Stimulated activated CD4-positive, alpha-beta T cell treated with anti-CD3 and anti-CD28 coated beads, Interleukin-15, amount 100 ng/mL, for 24 hours (primary cell): ENCODE results near the gene ADAMTS10.
"Not testable (repeated sequence)": the region's sequence is repeated elsewhere in the genome, so short reads cannot be mapped to it uniquely, and the experiment has no call there.

Experiments
- DNase-seq: peaks from one replicate; pipeline ENCODE4 v3.0.0-alpha.2; 2020

Gene ADAMTS10

DNA sequence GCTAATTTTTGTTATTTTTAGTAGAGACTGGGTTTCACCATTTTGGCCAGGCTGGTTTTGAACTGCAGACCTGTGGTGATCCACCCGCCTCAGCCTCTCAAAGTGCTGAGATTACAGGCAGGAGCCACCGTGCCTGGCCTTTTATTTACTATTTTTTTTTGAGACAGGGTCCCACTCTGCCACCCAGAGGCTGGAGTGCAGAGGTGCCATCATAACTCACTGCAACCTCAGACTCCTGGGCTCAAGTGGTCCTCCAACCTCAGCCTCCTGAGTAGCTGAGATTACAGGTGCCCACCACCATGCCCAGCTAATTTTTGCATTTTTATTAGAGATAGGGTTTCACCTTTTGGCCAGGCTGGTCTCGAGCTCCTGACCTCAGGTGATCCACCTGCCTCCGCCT, 12.4 kb upstream of the ADAMTS10 start:
- not testable (repeated sequence) for DNase-seq

DNA sequence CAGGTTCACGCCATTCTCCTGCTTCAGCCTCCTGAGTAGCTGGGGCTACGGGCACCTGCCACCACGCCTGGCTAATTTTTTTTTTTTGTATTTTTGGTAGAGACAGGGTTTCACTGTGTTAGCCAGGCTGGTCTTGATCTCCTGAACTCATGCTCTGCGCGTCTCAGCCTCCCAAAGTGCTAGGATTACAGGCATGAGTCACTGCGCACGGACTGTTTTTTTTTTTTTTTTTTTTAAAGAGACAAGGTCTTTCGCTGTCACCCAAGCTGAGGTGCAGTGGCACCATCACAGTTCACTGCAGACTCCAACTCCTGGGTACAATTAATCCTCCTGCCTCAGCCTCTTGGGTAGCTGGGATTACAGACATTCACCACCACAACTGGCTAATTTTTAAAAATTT, 8.2 kb upstream of the ADAMTS10 start:
- no peak for DNase-seq

DNA sequence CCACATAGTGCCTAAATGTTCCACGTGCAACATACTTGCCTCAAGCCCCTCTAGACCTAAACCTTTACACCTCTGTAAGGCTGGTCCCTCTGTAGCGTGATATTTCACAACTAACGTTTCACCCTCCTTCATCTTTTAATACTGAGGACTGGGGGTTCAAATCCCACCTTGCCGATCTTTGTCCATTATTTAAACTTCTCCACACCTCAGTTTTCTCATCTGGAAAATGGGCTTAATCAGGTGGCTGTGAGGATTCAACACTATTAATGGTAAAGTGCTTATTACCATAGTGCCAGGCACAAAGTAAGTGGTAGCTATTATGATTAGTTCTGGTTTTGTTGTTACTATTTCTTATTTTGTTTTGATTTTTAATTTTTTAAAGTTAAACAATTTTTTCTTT, 7.5 kb upstream of the ADAMTS10 start:
- DNase-seq: no peak

DNA sequence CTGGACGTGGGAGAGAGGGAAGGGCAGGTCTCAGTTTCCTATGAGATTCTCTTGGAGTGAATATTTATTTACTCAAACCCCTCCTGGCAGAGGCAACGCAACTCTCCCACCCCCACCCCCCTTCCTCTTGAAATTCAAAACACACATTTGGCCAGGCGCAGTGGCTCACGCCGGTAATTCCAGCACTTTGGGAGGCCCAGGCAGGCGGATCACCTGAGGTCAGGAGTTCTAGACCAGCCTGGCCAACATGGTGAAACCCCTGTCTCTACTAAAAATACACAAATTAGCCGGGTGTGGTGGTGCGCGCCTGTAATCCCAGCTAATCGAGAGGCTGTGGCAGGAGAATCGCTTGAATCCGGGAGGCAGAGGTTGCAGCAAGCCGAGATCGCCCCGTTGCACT, 6.8 kb upstream of the ADAMTS10 start:
- not testable (repeated sequence) for DNase-seq

DNA sequence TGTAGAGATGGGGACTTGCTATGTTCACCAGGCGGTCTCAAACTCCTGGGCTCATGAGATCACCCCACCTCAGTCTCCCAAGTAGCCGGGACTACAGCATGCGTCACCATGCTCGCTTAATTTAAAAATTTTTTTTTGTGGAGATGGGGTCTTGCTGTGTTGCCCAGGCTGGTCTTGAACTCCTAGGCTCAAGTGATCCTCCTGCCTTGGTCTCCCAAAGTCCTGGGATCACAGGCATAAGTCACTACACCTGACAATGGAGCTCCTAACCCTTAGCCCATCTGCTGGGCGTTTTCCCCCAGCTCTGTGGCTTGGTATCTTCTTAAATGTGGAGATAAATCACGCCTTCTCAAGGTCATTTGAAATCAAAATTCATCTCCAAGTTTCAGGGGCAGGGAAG, 6.3 kb upstream of the ADAMTS10 start:
- DNase-seq: no peak

DNA sequence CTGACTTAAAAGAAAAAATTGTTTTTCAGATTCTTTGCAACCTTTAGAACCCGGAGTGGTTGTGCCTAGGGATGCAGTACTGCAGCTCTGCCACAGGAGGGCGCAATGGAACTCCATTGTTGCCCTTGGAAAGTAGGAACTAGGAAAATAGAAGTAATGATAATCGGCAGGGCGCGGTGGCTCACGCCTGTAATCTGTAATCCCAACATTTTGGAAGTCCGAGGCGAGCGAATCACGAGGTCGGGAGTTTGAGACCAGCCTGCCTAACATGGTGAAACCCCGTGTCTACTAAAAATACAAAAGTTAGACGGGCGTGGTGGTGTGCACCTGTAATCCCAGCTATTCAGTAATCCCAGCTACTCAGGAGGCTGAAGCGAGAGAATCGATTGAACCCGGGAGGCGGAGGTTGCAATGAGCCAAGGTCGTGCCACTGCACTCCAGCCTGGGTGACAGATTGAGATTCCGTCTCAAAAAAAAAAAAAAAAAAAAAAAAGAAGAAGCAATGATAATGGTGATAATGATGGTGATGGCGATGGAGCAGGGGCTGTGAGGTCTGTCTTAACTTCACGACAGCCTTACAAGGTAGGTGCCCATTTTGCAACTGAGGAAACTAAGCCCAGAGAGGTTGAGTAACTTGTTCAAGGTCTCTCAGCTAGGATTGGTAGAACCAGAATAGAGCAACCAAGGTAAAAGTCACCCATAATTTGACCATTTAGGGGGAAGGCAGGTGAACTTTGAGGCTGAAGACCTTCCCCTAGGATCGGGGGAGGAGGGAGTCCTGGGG, 5.5 kb upstream of the ADAMTS10 start:
- DNase-seq: peak; percentile 69

DNA sequence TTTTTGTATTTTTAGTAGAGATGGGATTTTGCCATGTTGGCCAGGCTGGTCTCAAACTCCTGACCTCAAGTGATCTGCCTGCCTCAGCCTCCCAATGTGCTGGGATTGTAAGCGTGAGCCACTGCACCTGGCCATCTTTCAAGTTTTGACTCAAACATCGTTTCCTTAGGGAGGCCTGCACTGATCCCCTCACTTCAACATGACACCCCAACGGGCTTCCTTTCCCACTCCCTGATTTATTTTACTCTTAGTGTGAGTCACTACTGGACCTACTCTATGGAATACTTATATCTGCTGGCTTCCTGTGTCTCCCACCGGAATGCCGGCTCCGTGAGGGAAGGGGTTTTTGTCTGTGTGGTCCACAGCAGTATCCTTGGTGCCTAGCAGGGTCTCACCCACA, 4.5 kb upstream of the ADAMTS10 start:
- no peak for DNase-seq

DNA sequence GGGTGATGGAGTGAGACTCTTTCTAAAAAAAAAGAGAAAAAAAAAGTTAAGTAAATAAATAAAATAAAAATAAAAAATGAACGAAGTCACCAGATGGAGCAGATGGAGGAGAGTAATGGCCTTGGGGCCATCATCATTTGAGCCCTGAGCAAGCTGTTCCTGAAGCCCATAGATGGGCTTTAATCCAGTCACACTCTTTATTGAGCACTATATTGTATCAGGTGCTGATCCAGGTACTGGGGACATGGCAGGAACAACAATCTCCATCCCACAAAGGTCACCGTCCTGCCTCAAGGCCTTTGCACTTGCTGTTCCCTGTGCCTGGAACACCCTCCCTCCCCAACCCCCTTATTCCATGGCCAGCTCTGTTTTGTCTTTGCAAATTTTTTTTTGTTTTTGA, 3.9 kb upstream of the ADAMTS10 start:
- DNase-seq: no peak

DNA sequence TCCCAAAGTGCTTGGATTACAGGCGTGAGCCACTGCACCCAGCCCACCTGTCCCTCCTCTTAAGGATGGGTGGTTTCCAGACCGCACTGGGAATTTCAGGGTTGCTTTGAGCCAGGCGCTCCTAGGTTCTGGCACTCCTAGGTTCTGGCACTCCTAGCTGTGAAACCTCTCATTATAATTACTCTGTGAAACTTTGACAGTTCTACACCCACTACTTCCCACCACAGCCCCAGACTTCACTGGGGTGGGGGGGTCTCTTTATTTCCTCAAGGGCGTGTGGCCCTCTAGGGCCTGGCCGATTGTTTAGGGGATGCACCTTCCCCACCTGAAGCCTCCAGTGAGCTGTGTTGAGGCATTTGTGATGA, 2.3 kb upstream of the ADAMTS10 start:
- DNase-seq: no peak

DNA sequence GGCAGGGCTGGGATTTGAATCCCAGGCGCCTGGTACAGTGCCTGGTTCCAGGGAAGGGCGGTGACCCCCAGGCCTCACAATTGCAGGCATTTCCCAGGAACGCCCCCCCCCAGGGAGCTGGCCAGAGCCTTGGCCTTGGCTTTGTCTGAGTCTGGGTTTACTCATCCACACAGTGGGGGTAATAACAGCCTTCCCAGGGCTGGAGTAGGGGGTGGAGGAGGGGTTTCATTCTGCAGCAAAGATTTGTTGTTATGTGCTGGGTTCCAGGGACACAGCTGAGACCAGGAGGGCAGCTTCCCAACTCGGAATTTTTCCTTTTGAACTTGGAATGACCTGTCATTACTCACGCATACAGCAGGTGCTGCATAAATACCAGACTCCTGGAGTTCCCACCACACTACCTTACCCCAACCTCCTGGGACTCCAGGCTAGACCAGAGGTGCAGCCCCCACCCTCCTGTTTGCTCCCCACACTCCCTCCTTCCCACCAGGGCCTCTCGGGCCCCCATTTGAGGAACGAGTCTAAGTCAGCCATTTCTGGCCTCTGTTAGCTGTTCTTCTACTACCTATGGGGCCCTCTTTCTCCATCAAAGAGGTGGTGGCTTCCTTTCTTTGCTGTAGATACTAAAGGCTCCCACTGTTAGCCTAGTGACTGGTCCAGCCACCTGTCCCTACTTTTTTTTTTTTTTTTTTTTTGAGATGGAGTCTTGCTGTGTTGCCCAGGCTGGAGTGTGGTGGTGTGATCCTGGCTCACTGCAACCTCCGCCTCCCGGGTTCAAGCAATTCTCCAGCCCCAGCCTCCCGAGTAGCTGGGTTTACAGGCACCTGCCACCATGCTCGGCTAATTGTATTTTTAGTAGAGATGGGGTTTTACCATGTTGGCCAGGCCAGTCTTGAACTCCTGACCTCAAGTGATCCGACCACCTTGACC, 1.6 kb upstream of the ADAMTS10 start:
- DNase-seq: no peak

DNA sequence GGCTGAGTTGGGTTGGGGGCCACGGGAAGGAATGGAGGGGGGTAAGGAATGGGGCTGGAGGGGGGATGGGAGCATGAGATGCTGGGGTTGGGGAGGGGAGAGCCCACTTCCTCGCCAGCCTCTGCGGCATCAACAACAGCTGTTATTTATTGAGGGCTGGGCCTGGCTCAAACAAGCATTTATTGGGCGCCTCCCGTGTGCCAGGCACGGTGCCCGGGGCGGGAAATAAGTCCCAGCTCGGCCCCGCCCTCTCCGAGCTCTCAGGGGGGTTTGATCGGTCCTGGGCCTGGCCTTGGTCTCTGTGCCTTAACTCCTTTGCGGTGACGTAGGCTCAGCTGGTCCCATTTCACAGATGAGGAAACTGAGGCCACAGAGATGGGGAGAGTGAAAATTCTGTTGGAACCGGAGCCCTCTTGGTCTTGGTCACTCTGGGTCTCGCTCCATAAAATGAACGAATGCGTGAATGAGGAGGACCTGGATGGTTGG, 919 bp upstream of the ADAMTS10 start:
- no peak for DNase-seq

DNA sequence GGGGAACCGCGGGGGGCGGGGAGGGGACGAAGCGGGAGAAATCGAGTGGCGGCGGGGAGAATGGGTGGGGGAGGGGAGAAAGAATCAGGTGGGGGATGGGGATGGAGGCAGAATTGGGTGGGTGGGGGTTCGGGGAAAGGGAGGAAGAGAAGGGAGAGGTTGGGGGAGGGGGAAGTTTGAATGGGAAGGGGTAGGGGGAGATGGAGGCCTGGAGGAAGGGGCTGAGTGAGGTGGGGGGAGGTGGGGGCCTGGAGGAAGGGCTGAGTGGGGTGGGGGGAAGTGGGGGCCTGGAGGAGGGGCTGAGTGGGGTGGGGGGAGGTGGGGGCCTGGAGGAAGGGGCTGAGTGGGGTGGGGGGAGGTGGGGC, 403 bp upstream of the ADAMTS10 start:
- no peak for DNase-seq

DNA sequence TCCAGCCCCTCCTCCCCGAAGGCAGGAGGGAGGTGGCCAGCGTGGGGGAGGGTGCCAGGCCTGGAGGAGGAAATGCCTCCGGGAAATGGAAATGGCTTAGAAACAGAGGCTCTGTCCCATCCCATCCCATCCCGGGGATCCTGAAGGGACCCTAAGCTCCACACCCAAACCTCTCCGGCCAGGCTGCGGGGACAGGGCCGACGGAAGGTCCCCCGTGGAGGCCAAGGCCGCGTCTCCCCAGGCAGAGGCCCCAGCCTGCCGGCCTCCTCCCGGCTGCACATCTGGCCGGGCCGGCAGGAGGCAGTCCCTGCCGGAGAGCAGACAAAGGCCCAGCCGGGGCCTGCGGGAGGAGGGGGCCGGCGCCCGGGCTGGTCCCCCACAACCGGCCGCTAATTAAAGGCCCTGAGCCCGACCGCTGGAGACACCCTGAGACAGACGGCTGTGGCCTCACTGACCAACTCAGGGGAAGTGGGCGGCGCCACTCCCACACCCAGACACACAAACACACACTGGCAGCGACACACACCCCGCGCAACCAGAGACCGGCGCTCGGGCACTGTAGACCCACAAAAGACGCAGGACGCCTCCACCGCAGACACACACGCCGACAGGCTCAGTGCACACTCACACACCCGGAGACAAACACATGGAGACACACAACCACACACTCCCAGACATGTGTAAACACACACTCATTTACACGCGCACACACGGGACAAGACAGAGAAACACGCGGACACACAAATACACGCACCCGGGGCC, 1.1 kb downstream of the ADAMTS10 start:
- DNase-seq: peak; percentile 42

DNA sequence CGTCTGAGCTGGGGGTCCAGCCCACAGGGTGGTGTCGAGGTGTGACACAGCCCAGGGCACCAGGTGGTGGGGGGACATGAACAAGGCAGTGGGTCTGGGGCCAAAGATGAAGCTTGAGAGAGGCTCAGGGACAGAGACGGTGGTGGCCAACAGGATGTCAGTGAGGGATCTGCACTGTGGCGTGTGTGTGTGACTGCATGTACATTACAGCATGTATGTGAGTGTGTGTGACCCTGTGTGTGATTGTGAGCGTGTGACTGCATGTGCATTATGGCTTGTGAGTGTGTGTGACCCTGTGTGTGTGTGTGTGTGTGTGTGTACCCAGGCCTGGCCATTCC, 1.6 kb downstream of the ADAMTS10 start:
- DNase-seq: no peak

DNA sequence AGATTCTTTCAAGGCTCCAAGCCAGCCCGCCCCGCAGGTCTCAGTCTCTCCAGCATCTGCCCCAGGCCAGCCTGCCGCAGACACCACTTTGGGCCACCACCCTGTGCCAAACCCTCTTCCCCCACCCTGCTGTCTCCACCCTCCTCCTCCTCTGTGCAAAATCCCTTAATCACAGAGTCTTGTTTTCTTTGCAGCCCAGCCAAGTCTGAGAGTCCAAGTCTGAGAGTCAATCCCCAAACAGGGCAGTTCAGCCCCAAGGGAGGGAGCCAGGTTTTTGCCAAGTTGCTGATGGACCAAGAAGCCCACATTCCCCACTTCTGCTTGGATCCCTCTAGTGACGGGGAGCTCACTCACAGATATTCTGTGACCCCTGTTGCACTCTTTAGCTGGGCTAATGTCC, 3.1 kb downstream of the ADAMTS10 start:
- no peak for DNase-seq

DNA sequence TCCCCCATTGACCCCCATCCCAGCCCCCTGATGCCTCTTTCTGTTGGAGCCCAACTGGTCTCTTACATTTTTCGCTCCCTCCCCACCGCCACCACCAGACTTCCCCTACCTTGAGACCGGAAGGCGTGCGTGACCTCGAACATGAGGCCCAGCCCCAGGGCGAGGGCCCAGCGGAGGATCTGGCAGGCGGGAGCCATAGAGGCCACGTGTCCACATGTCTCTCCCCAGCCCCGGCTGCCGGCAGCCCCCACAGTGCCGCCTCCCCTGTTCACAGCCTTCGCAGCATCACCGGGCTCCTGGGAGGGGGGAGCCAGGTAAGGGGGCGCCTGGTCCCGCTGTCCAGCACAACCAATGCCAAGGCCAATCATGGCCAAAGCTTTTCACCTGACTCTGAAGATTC, 5.0 kb downstream of the ADAMTS10 start:
- DNase-seq: no peak

DNA sequence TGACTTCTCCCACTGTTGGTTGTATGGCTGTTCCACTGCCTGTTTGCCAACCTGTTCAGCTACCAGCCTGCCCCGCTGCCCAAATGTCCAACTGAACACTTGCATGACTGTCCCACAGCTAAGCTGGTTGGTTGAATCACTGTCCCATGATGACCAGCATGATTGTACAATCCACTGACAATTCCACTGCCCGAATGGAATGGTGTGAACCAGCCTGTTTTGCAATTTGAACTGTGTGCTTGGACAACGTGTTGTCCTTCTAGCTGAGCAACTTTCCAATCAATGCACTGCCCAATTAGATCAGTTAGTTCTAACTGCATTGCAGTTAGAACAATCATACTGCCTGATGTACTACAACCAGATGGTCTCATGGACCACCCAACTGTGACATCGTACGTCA, 8.7 kb downstream of the ADAMTS10 start:
- no peak for DNase-seq

DNA sequence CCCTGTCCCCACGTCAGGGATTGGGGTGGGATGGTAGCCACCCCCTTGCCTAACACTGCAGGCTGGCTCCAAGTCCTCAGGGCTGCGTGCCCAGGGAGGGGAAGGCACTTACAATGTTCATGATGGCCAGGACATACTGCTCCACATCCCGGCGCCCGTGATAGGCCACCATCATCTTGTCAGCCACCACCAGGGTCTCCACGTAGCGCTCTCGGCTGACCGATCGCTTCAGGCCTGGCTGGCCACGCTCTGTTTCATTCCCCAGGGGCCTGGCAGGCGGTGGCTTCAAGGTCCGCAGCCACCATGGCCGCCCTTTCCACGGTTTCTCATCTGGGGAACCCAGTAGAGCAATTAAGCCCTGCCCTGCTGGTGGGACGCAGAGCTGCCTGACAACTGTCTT, 9.7 kb downstream of the ADAMTS10 start:
- DNase-seq: no peak

DNA sequence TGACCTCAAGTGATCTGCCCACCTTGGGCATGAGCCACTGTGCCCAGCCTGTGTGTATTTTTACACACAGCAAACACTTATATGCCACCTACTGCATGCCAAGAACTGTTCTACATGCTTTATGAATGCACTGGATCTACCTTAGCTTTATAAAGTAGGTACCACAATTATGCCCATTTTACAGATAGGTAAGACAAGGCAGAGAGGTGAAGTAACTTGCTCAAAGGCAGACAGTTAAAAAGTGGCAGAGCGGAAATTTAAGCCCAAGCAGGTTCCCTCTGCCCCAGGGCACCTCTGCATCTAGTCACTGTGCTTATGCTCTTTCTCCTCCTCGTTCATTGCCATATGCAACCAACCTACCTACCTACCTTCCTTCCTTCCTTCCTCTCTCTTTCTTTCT, 10.5 kb downstream of the ADAMTS10 start:
- no peak for DNase-seq

DNA sequence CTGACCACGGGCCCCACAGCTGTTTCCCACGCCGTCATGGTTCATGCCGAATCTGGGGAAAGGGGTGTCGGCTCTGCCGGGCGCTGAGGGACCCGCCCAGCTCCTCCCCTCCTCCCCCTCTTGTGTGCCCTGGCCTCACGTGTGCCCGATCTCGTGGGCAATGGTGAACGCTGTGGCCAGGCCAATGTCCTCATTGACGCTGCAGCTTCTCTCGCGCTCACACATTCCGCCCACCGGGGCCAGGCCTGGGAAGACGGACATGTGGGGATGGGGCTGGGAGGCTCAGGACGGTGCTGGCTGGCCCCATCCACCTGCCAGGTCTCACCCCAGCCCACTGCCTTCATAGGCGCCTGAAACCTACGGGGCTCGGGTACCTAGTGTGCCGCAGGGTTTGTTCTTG, 14.3 kb downstream of the ADAMTS10 start:
- DNase-seq: no peak

DNA sequence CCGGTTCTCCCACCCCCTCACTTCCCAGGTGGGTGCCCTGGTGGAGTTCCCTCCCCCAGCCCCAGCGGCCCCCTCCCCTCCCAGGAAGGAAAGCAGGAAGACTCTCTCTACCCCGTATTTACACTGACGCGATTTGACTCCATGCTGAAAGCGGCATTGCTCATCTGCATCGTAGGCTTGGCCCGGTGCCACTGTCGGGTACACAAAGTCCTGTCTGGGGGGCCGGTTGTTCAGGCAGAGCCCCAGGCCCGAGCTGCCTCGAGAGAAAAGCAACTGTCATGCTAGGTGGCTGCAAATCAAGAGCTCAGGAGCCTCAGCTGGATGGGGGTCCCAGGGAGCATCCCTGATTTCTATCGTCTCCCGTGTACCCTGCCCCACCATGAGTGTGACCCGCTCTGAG, 14.9 kb downstream of the ADAMTS10 start:
- no peak for DNase-seq

DNA sequence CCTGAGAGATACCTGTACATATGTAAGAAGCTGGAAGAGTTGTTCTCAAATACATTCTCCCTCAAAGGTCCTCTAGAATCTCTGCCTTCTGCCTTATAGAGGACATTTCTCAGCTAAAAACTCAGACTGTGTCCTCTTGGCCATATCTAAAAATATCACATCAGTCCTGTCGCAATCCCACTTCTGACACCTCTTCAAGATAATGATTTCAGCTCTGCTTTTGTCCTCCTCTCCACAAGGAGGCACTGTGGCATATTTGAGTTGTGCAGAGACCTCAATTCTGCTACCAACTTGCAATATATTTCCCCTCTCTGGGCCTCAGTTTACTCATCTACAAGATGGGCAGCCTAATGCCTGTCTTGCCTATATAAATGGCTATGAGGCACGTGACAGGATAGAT, 16.6 kb downstream of the ADAMTS10 start:
- DNase-seq: no peak

DNA sequence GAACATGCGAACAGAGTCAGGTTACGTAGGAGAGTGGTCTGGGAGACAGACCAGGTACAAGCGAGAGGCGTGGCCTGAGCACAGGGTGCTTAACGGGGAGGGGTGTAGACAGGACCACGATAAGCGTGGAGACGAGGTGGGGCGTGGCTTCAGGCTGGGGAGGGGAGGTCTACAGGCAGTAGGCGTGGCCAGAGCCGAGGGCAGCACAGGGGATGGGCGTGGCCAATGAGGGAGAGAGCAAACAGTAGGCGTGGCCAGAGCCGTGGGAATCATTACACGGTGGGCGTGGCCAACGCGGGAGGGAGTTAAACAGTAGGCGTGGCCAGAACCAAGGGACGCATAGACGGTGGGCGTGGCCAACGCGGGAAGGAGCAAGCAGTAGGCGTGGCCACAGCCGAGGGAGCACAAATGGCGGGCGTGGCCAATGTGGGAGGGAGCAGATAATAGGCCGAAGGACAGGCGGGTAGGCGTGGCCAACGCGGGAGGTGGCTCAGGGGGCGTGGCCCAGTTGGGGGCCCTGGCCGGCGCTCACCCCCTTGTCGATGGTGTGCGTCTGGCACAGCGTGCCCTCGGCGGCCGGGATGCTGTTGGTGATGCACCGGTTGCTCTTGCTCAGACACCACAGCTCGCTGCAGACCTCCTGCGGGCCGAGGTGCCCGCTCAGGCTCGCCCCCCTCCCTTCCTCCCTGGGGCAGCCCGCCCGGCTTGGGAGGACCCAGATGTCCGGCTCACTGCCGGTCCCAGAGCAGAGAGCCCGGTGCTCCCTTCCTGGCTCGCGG, 18.1 kb downstream of the ADAMTS10 start:
- DNase-seq: peak; percentile 95
